NCI-H2196 treated with DMSO at 0.1 percent for 48 hours (cell line): Measurements from ENCODE around the gene HEPHL1.

Experiments
- DNase-seq: peaks from one replicate; lab custom pipeline; 2025; ENCODE audit not compliant: unreplicated experiment; lab: John Stamatoyannopoulos, UW

Gene HEPHL1

GRCh38 chr11:94017446-94017845 lies 3.7 kb upstream of the HEPHL1 start:
- no peak for DNase-seq

- DNase-seq = no peak
Observed at GRCh38 chr11:94018721-94019120, 2.4 kb upstream of the HEPHL1 start.

GRCh38 chr11:94023856-94024255 lies 2.7 kb downstream of the HEPHL1 start:
- DNase-seq = no peak

- no peak for DNase-seq
Observed at GRCh38 chr11:94024547-94024946, 3.4 kb downstream of the HEPHL1 start.

GRCh38 chr11:94025690-94026394 lies 4.7 kb downstream of the HEPHL1 start:
- DNase-seq = no peak

- DNase-seq = no peak
Observed at GRCh38 chr11:94027210-94027609, 6.1 kb downstream of the HEPHL1 start.

GRCh38 chr11:94028436-94028835 lies 7.3 kb downstream of the HEPHL1 start:
- no peak for DNase-seq

- no peak for DNase-seq
Observed at GRCh38 chr11:94030059-94030458, 8.9 kb downstream of the HEPHL1 start.

- DNase-seq = no peak
Observed at GRCh38 chr11:94031625-94032024, 10.5 kb downstream of the HEPHL1 start.

- DNase-seq = no peak
Observed at GRCh38 chr11:94032066-94032465, 10.9 kb downstream of the HEPHL1 start.

- no peak for DNase-seq
Observed at GRCh38 chr11:94032725-94033124, 11.6 kb downstream of the HEPHL1 start.

- DNase-seq = no peak
Observed at GRCh38 chr11:94034207-94034606, 13.1 kb downstream of the HEPHL1 start.

GRCh38 chr11:94036096-94036495 lies 14.9 kb downstream of the HEPHL1 start:
- DNase-seq = no peak

GRCh38 chr11:94043241-94043640 lies 22.1 kb downstream of the HEPHL1 start:
- no peak for DNase-seq

GRCh38 chr11:94046796-94047195 lies 25.6 kb downstream of the HEPHL1 start:
- DNase-seq = no peak

- no peak for DNase-seq
Observed at GRCh38 chr11:94048032-94048709, 27.0 kb downstream of the HEPHL1 start.

GRCh38 chr11:94049351-94049750 lies 28.2 kb downstream of the HEPHL1 start:
- DNase-seq = peak; percentile 16

GRCh38 chr11:94058630-94059029 lies 37.5 kb downstream of the HEPHL1 start:
- DNase-seq = no peak

GRCh38 chr11:94059065-94059464 lies 37.9 kb downstream of the HEPHL1 start:
- no peak for DNase-seq

GRCh38 chr11:94060401-94060800 lies 39.2 kb downstream of the HEPHL1 start:
- no peak for DNase-seq

- DNase-seq = no peak
Observed at GRCh38 chr11:94062360-94062759, 41.2 kb downstream of the HEPHL1 start.

- no peak for DNase-seq
Observed at GRCh38 chr11:94066901-94067429, 45.8 kb downstream of the HEPHL1 start.
